C4-2B (cell line): Measurements from ENCODE around the gene LGR6.

Experiments
- ZFX ChIP-seq: fragments of 450-650 bp; IDR thresholded peaks from 2 replicates; pipeline ENCODE4 v1.6.1; 2017
- TF ChIP-seq, protein P1 (sequence below): fragments of 450-650 bp; conservative IDR thresholded peaks from 2 replicates; pipeline ENCODE4 v1.5.1; 2017; ENCODE audit warnings: mild to moderate bottlenecking

DNA sequence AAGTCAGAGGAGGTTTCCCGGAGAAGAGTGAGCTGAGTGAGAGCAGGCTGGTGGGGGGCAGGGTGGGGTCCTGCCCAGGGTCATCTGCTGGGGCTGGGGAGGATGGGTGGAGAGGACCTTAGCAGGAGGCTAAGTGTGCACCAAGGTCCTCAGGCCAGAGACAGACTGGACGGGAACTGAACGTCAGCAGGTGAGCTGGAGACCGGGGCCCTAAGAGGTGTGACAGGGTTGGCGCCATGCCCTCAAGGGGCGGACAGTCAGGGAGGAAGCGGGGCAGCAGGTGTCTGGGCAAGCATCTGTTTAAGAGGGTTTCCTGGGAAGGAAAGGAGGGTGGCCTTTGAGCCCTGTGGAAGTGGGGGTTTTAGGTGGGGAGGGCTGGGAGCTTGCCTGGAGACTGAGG lies 19.6 kb upstream of the LGR6 start:
- TF ChIP-seq, protein P1, sequence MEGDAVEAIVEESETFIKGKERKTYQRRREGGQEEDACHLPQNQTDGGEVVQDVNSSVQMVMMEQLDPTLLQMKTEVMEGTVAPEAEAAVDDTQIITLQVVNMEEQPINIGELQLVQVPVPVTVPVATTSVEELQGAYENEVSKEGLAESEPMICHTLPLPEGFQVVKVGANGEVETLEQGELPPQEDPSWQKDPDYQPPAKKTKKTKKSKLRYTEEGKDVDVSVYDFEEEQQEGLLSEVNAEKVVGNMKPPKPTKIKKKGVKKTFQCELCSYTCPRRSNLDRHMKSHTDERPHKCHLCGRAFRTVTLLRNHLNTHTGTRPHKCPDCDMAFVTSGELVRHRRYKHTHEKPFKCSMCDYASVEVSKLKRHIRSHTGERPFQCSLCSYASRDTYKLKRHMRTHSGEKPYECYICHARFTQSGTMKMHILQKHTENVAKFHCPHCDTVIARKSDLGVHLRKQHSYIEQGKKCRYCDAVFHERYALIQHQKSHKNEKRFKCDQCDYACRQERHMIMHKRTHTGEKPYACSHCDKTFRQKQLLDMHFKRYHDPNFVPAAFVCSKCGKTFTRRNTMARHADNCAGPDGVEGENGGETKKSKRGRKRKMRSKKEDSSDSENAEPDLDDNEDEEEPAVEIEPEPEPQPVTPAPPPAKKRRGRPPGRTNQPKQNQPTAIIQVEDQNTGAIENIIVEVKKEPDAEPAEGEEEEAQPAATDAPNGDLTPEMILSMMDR = no peak
- no peak for TF ChIP-seq ZFX
